H1 (cell line): ENCODE measurements around the gene QRICH1. TPM values are rescaled to one million over a fixed set of nuclear protein-coding genes. Genes with fewer than 3 reads are reported as not detected.

Source experiments
- CTCF ChIA-PET: fragments of 300-600 bp; sonication (Branson Sonifier 250); formaldehyde crosslinking; loops from one replicate; lab custom pipeline; 2021; ENCODE audit not compliant: partially characterized antibody; lab: Charles Lee
- POLR2A ChIA-PET: fragments of 300-600 bp; sonication (Branson Sonifier 250); formaldehyde crosslinking; loops from one replicate; lab custom pipeline; 2021; ENCODE audit warnings: inconsistent platforms; ENCODE audit not compliant: partially characterized antibody; lab: Charles Lee
- DNase-seq, 2 experiments: peaks; one replicate each; pipeline versions ENCODE4 v3.0.0 to v3.0.0-alpha.2; 2010 to 2022; ENCODE audit warnings: low spot score in 2 of 2, low read depth in 1 of 2, mixed read lengths in 1 of 2
- FAIRE-seq: peaks from 2 replicates; lab custom pipeline; 2011; peaks lifted over from hg19 to GRCh38; lab: Jason Lieb, UNC
- H2AFZ ChIP-seq: 2 replicates; pipeline ENCODE4 v1.8.1; 2012; ENCODE audit warnings: low read length, inconsistent platforms
- H2AK5ac ChIP-seq: 2 replicates; pipeline ENCODE4 v1.6.1; 2013; ENCODE audit warnings: low read depth, low read length
- H2BK120ac ChIP-seq: replicated peaks from 2 replicates; pipeline ENCODE3; 2013; ENCODE audit warnings: low read depth, low read length, inconsistent platforms
- H2BK12ac ChIP-seq: 2 replicates; pipeline ENCODE4 v1.6.1; 2013; ENCODE audit warnings: low read depth, low read length
- H2BK15ac ChIP-seq: 2 replicates; pipeline ENCODE4 v1.6.1; 2013; ENCODE audit warnings: low read length
- H2BK20ac ChIP-seq: 2 replicates; pipeline ENCODE4 v1.6.1; 2013; ENCODE audit warnings: low read length
- H2BK5ac ChIP-seq: 2 replicates; pipeline ENCODE4 v1.6.1; 2013; ENCODE audit warnings: low read depth, low read length
- H3K14ac ChIP-seq: 2 replicates; pipeline ENCODE4 v1.6.1; 2013; ENCODE audit warnings: inconsistent platforms; ENCODE audit not compliant: insufficient read length
- H3K18ac ChIP-seq: 2 replicates; pipeline ENCODE4 v1.6.1; 2013; ENCODE audit warnings: low read length; ENCODE audit errors: extremely low read depth
- H3K23ac ChIP-seq: 2 replicates; pipeline ENCODE4 v1.6.1; 2013; ENCODE audit warnings: inconsistent platforms; ENCODE audit not compliant: insufficient read length
- H3K23me2 ChIP-seq: 2 replicates; pipeline ENCODE4 v1.6.1; 2013; ENCODE audit warnings: low read depth, low read length
- H3K27ac ChIP-seq: 2 replicates; pipeline ENCODE4 v1.6.1; 2011; ENCODE audit warnings: low read depth, low read length, inconsistent platforms
- H3K27me3 ChIP-seq, 4 experiments: replicated peaks in 1 of 4; 1 replicate in 1 of 4; 2 replicates in 3 of 4; pipeline versions ENCODE4 v1.6.1 to v1.8.1; 2011 to 2013; ENCODE audit warnings: low read length in 3 of 4, mild to moderate bottlenecking in 3 of 4, inconsistent platforms in 2 of 4, mixed read lengths in 2 of 4, moderate library complexity in 1 of 4; ENCODE audit not compliant: control insufficient read depth in 3 of 4, insufficient read depth in 3 of 4; ENCODE audit errors: extremely low read depth in 1 of 4
- H3K36me3 ChIP-seq, 4 experiments: 2 replicates each; pipeline versions ENCODE4 v1.6.1 to v1.8.1; 2011 to 2013; ENCODE audit warnings: mild to moderate bottlenecking in 4 of 4, low read length in 3 of 4, moderate library complexity in 2 of 4, control low read depth in 1 of 4, inconsistent platforms in 1 of 4; ENCODE audit not compliant: insufficient read depth in 4 of 4, control insufficient read depth in 2 of 4
- H3K4ac ChIP-seq: replicated peaks from 2 replicates; pipeline ENCODE3; 2013; ENCODE audit warnings: low read length, low read depth, mixed read lengths, inconsistent platforms; ENCODE audit not compliant: insufficient read length
- H3K4me1 ChIP-seq, 4 experiments: replicated peaks in 1 of 4; 1 replicate in 1 of 4; 2 replicates in 3 of 4; pipeline versions ENCODE4 v1.6.1 to v1.8.1; 2011 to 2013; ENCODE audit warnings: low read length in 3 of 4, inconsistent platforms in 2 of 4, mixed read lengths in 1 of 4; ENCODE audit not compliant: insufficient read depth in 4 of 4, control insufficient read depth in 3 of 4
- H3K4me2 ChIP-seq, 2 experiments: 2 replicates each; pipeline versions ENCODE4 v1.6.1 to v1.8.1; 2011 to 2013; ENCODE audit warnings: low read depth in 2 of 2, low read length in 2 of 2, control low read depth in 1 of 2, inconsistent platforms in 1 of 2, mild to moderate bottlenecking in 1 of 2; ENCODE audit not compliant: insufficient read depth in 1 of 2
- H3K4me3 ChIP-seq, 4 experiments: fragments of 200-600, 300-600 bp in 1 of 4; sonication (generic), shearing (Covaris generic), sonication (Bioruptor Twin) in 1 of 4; 2 replicates each; pipeline versions ENCODE4 v1.5.1 to v1.8.1; 2011 to 2016; ENCODE audit warnings: low read length in 4 of 4, low read depth in 3 of 4, control low read depth in 2 of 4, inconsistent platforms in 2 of 4, mild to moderate bottlenecking in 2 of 4, mixed read lengths in 1 of 4, moderate library complexity in 1 of 4; ENCODE audit not compliant: insufficient read depth in 2 of 4; ENCODE audit errors: extremely low read depth in 1 of 4
- H3K56ac ChIP-seq: replicated peaks from 2 replicates; pipeline ENCODE3; 2013; ENCODE audit warnings: low read depth, mild to moderate bottlenecking, mixed read lengths, low read length, inconsistent platforms; ENCODE audit not compliant: insufficient read length
- H3K79me1 ChIP-seq: 2 replicates; pipeline ENCODE4 v1.6.1; 2013; ENCODE audit warnings: low read depth, low read length, control low read depth
- H3K79me2 ChIP-seq, 2 experiments: 2 replicates each; pipeline versions ENCODE4 v1.6.1 to v1.8.1; 2012 to 2013; ENCODE audit warnings: low read length in 2 of 2, mild to moderate bottlenecking in 2 of 2, inconsistent platforms in 1 of 2; ENCODE audit not compliant: insufficient read depth in 2 of 2, control insufficient read depth in 1 of 2
- H3K9ac ChIP-seq, 4 experiments: replicated peaks in 1 of 4; 1 replicate in 1 of 4; 2 replicates in 3 of 4; pipeline versions ENCODE4 v1.6.1 to v1.8.1; 2011 to 2013; ENCODE audit warnings: low read depth in 3 of 4, low read length in 3 of 4, control low read depth in 2 of 4, mild to moderate bottlenecking in 2 of 4, moderate library complexity in 2 of 4, inconsistent platforms in 1 of 4; ENCODE audit errors: extremely low read depth in 1 of 4
- H3K9me3 ChIP-seq, 2 experiments: 2 replicates each; pipeline versions ENCODE4 v1.6.1 to v1.8.1; 2012 to 2013; ENCODE audit warnings: mild to moderate bottlenecking in 2 of 2, moderate library complexity in 2 of 2, control low read depth in 1 of 2, inconsistent platforms in 1 of 2, low read depth in 1 of 2, low read length in 1 of 2, mixed read lengths in 1 of 2; ENCODE audit not compliant: insufficient read depth in 2 of 2
- H4K20me1 ChIP-seq, 2 experiments: replicated peaks in 1 of 2; 2 replicates each; pipeline versions ENCODE3 to v1.8.1; 2011 to 2013; ENCODE audit warnings: inconsistent platforms in 2 of 2, low read length in 2 of 2, mild to moderate bottlenecking in 1 of 2; ENCODE audit not compliant: insufficient read depth in 2 of 2, control insufficient read depth in 1 of 2
- H4K5ac ChIP-seq: 2 replicates; pipeline ENCODE4 v1.6.1; 2013; ENCODE audit warnings: low read length, low read depth, mixed read lengths, inconsistent platforms; ENCODE audit not compliant: insufficient read length
- H4K8ac ChIP-seq: 2 replicates; pipeline ENCODE4 v1.8.0; 2013; ENCODE audit warnings: mild to moderate bottlenecking, moderate library complexity, low read length, inconsistent platforms; ENCODE audit not compliant: insufficient read depth; ENCODE audit errors: extremely low read depth
- H4K91ac ChIP-seq: replicated peaks from 2 replicates; pipeline ENCODE3; 2013; ENCODE audit warnings: low read length, mixed read lengths, inconsistent platforms; ENCODE audit not compliant: insufficient read length
- BACH1 ChIP-seq: IDR thresholded peaks from 2 replicates; pipeline ENCODE4 v1.6.1; 2012; ENCODE audit warnings: low read length, improper control_type of control experiment
- CHD1 ChIP-seq: IDR thresholded peaks from 2 replicates; pipeline ENCODE4 v1.6.1; 2012; ENCODE audit warnings: low read depth, low read length, improper control_type of control experiment
- GABPA ChIP-seq: IDR thresholded peaks from 2 replicates; pipeline ENCODE4 v1.6.1; 2011; ENCODE audit warnings: mild to moderate bottlenecking, low read length, moderate library complexity, borderline replicate concordance; ENCODE audit not compliant: insufficient read depth
- GTF2F1 ChIP-seq: IDR thresholded peaks from 2 replicates; pipeline ENCODE4 v1.6.1; 2012; ENCODE audit warnings: low read depth, low read length, improper control_type of control experiment, borderline replicate concordance
- HDAC6 ChIP-seq: IDR thresholded peaks from one replicate; pipeline ENCODE4 v1.7.1; 2012; ENCODE audit warnings: low read depth, mild to moderate bottlenecking, inconsistent platforms, low read length, moderate library complexity
- KDM4A ChIP-seq: IDR thresholded peaks from one replicate; pipeline ENCODE4 v1.7.1; 2012; ENCODE audit warnings: low read depth, mild to moderate bottlenecking, moderate library complexity, low read length, inconsistent platforms; ENCODE audit not compliant: severe bottlenecking
- PHF8 ChIP-seq: fragments of 200-600 bp; sonication (generic); conservative IDR thresholded peaks from 2 replicates; pipeline ENCODE4 v1.7.1; 2012; ENCODE audit warnings: low read depth, mild to moderate bottlenecking, inconsistent platforms, low read length, moderate library complexity
- POLR2A ChIP-seq, 2 experiments: IDR thresholded peaks; 1 replicate in 1 of 2; 2 replicates in 1 of 2; pipeline ENCODE4 v1.6.1; 2011; ENCODE audit warnings: low read depth in 2 of 2, low read length in 2 of 2, mild to moderate bottlenecking in 2 of 2; ENCODE audit errors: control extremely low read depth in 1 of 2
- SP4 ChIP-seq: IDR thresholded peaks from 2 replicates; pipeline ENCODE4 v1.6.1; 2012; ENCODE audit warnings: low read length, inconsistent platforms
- SUZ12 ChIP-seq: fragments of 200-600 bp; sonication (generic); IDR thresholded peaks from 2 replicates; pipeline ENCODE4 v1.6.1; 2012; ENCODE audit warnings: mild to moderate bottlenecking, inconsistent platforms, low read length, moderate library complexity, mixed read lengths
- WGBS, 2 experiments: shearing (Covaris generic) in 1 of 2; methylation state at CpG; one replicate each; pipeline versions ENCODE4 v1.1.6 to v1.1.7; 2013 to 2015; ENCODE audit warnings: low lambda C conversion rate in 2 of 2, mixed read lengths in 2 of 2, inconsistent platforms in 1 of 2, low coverage in 1 of 2, missing lambda C conversion rate in 1 of 2; ENCODE audit not compliant: insufficient replicate concordance in 2 of 2, insufficient coverage in 1 of 2, insufficient read length in 1 of 2; ENCODE audit errors: extremely low coverage in 1 of 2, missing lambda C conversion rate in 1 of 2; 5-methylcytosine and 5-hydroxymethylcytosine counted together
- polyA plus RNA-seq, 7 experiments: library from polyadenylated mRNA; depleted of rRNA in 3 of 7; stranded (reverse) in 5 of 7; unstranded in 2 of 7; fragments of >200 nt in 5 of 7; fragments of 200-250 nt in 2 of 7; gene quantifications; 1 replicate in 5 of 7; 2 replicates in 1 of 7; 4 replicates in 1 of 7; pipeline versions ENCODE4 v1.2.1 to v1.2.3, GENCODE V29; 2011 to 2013; ENCODE audit warnings: missing spikeins in 2 of 7, mixed read lengths in 2 of 7
- total RNA-seq: library from RNA; stranded (reverse); fragmentation: NEBNext Ultra II Directional; extraction: Animal tissue kit (Norgen Biotek cat#: 25700); gene quantifications from 2 replicates; pipeline ENCODE4 v1.2.1, GENCODE V29; 2021

Gene QRICH1
- total and polyA plus RNA-seq, 2 of the 8 experiments (the other 6 are each of a cell fraction or from before 2014, with no cell fraction given), result 128 to 142 TPM

GRCh38 chr3:49131040-49131439 is 37.2 kb upstream of the QRICH1 start:
- H3K27ac ChIP-seq, result no peak overlapping the region
- ChIA-PET POLR2A (interaction anchor here (1.0 to 2.2 kb wide), 8 partner anchors 10 to 124 kb away, joined by 3 to 8 read pairs (median 3); partner anchors contain the start of genes QARS1, QRICH1, USP19 and WDR6), CTCF (interaction anchor here (0.6 to 3.1 kb wide), 5 partner anchors 9 to 39 kb away, joined by 3 to 20 read pairs (median 4); partner anchors contain the start of gene USP19)
- H3K23me2 ChIP-seq, result peaks cover 12% of the 10 kb centered on the region
- H2BK5ac ChIP-seq, result peak overlapping the region; percentile 35; the same call in 1 of the 2 replicates
- no peaks in the 10 kb centered on the region for H3K27me3 ChIP-seq
- no peak overlapping the region for H3K56ac ChIP-seq
- no peak overlapping the region for H4K5ac ChIP-seq
- H2BK120ac ChIP-seq, result no peak overlapping the region
- no peak overlapping the region for H2BK15ac ChIP-seq
- H4K8ac ChIP-seq, result peak overlapping the region; percentile 29; the same call in 1 of the 2 replicates
- H3K14ac ChIP-seq, result no peak overlapping the region
- H3K4me1 ChIP-seq, result peaks cover 0 to 8% (median 7%) of the 10 kb centered on the region in 4 experiments; a peak in 6 of 7 replicates
- peaks cover 0 to 4% of the 10 kb centered on the region in 2 experiments for H4K20me1 ChIP-seq
- H2AK5ac ChIP-seq, result no peak overlapping the region
- no peak overlapping the region for H2AFZ ChIP-seq
- H3K4me3 ChIP-seq, result no peak overlapping the region
- DNase-seq (no peak), FAIRE-seq (no peak)
- 0 out of 2 replicates have a peak, but pooled peaks cover 4% of the 10 kb centered on the region for H3K79me1 ChIP-seq
- TF ChIP-seq SUZ12 (no peak), HDAC6 (no peak), SP4 (no peak), GABPA (no peak), BACH1 (no peak), GTF2F1 (no peak), POLR2A (IDR thresholded peaks at IDR 0.05; ENCODE audit: control extremely low read depth in 1 of 2, low read depth in 2 of 2, low read length in 2 of 2) (no peak), KDM4A (no peak), PHF8 (no peak), CHD1 (no peak)
- H3K79me2 ChIP-seq, result no peaks in the 10 kb centered on the region
- H3K9ac ChIP-seq, result 0 out of 7 replicates have a peak overlapping the region, but pooled peaks of 1 of the 4 experiments have one; percentile 15
- H3K18ac ChIP-seq, result no peak overlapping the region
- H2BK20ac ChIP-seq, result no peak overlapping the region
- 0 out of 2 replicates have a peak overlapping the region, but pooled peaks have one; percentile 5 for H2BK12ac ChIP-seq
- WGBS, 2 experiments, result 85% methylated on average over 12 of the region's 12 CpGs; no CpG with 5 or more reads in 1 of the 2 experiments
- H3K36me3 ChIP-seq, result 0 out of 8 replicates have a peak, but pooled peaks cover 0 to 2% (median 0%) of the 10 kb centered on the region in 4 experiments
- no peak overlapping the region for H3K4ac ChIP-seq
- H3K23ac ChIP-seq, result no peak overlapping the region
- H3K4me2 ChIP-seq, result no peak overlapping the region
- H3K9me3 ChIP-seq, result no peaks in the 10 kb centered on the region
- H4K91ac ChIP-seq, result no peak overlapping the region
